Panc1 (cell line): ENCODE results near the gene OR10J1. TPM values are rescaled to one million over a fixed set of nuclear protein-coding genes. Genes with fewer than 3 reads are reported as not detected.

Experiments
- ATAC-seq: fragments of 200-7000 bp; cut with Tn5 transposase; 2 replicates; pipeline ENCODE4 v1.9.1; 2020; ENCODE audit warnings: mild to moderate bottlenecking, moderate library complexity
- BruUV-seq: library from RNA; stranded (reverse); fragments of 400-500 nt; replicated peaks from 2 replicates; lab custom pipeline; 2021; lab: Mats Ljungman, UMichigan
- CTCF ChIA-PET: fragments of 300-600 bp; sonication (Branson Sonifier 250); formaldehyde crosslinking; loops from one replicate; lab custom pipeline; 2022; ENCODE audit warnings: antibody characterized with exemption; lab: Charles Lee
- POLR2A ChIA-PET: fragments of 300-600 bp; sonication (Branson Sonifier 250); formaldehyde crosslinking; loops from one replicate; lab custom pipeline; 2022; ENCODE audit warnings: antibody characterized with exemption; lab: Charles Lee
- DNase-seq: peaks from one replicate; pipeline ENCODE4 v3.0.0-alpha.2; 2010; ENCODE audit warnings: low read depth, low spot score
- H3K27ac ChIP-seq: 2 replicates; pipeline ENCODE4 v1.5.1; 2011; ENCODE audit warnings: mild to moderate bottlenecking, low read length, inconsistent platforms
- H3K27me3 ChIP-seq: fragments of 200-500 bp; sonication (Bioruptor generic); 2 replicates; pipeline ENCODE4 v1.6.0; 2014; ENCODE audit warnings: low read length, inconsistent platforms; ENCODE audit not compliant: control insufficient read depth, insufficient read depth
- H3K36me3 ChIP-seq: fragments of 200-500 bp; sonication (Bioruptor generic); 2 replicates; pipeline ENCODE4 v1.5.1; 2014; ENCODE audit warnings: inconsistent platforms, mild to moderate bottlenecking, low read length, moderate library complexity; ENCODE audit not compliant: control insufficient read depth, insufficient read depth
- H3K4me1 ChIP-seq: 2 replicates; pipeline ENCODE4 v1.5.1; 2011; ENCODE audit warnings: inconsistent platforms, mild to moderate bottlenecking, low read length, moderate library complexity; ENCODE audit not compliant: control insufficient read depth, insufficient read depth
- H3K4me3 ChIP-seq, 2 experiments: 2 replicates each; pipeline ENCODE4 v1.5.1; 2011 to 2012; ENCODE audit warnings: low read depth in 2 of 2, low read length in 2 of 2, mild to moderate bottlenecking in 2 of 2, inconsistent platforms in 1 of 2, moderate library complexity in 1 of 2
- H3K9me3 ChIP-seq: fragments of 200-500 bp; sonication (Bioruptor generic); 2 replicates; pipeline ENCODE4 v1.5.1; 2014; ENCODE audit warnings: low read depth, mild to moderate bottlenecking, inconsistent platforms, low read length, moderate library complexity; ENCODE audit not compliant: control insufficient read depth, insufficient read depth
- CTCF ChIP-seq: fragments of 450-650 bp; IDR thresholded peaks from 2 replicates; pipeline ENCODE4 v1.5.1; 2017; ENCODE audit warnings: mild to moderate bottlenecking
- POLR2AphosphoS5 ChIP-seq: IDR thresholded peaks from 2 replicates; pipeline ENCODE4 v1.6.1; 2012; ENCODE audit warnings: mild to moderate bottlenecking, low read depth, low read length, moderate library complexity
- REST ChIP-seq, 2 experiments: IDR thresholded peaks; 2 replicates each; pipeline ENCODE4 v1.6.1; 2011 to 2012; ENCODE audit warnings: low read depth in 2 of 2, control low read depth in 1 of 2, low read length in 1 of 2, mild to moderate bottlenecking in 1 of 2, moderate library complexity in 1 of 2; ENCODE audit not compliant: insufficient read depth in 1 of 2
- SIN3A ChIP-seq: IDR thresholded peaks from 2 replicates; pipeline ENCODE4 v1.6.1; 2012; ENCODE audit warnings: low read depth, mild to moderate bottlenecking, low read length, moderate library complexity, borderline replicate concordance; ENCODE audit not compliant: insufficient read depth
- TCF7L2 ChIP-seq: IDR thresholded peaks from 2 replicates; pipeline ENCODE4 v1.6.1; 2011; ENCODE audit warnings: mild to moderate bottlenecking, low read depth, low read length, inconsistent platforms
- in situ Hi-C: cut with HindIII; loops from 2 replicates; pipeline ENCODE4 v1.10.0; 2016; ENCODE audit warnings: low sequenced_read_pairs, low pct_unique_long_range_greater_than_20kb
- intact Hi-C: fragments of 100-400 bp; cut with micrococcal nuclease; formaldehyde crosslinking; loops from one replicate; pipeline ENCODE4 v1.10.0; 2022; ENCODE audit not compliant: unreplicated experiment
- total RNA-seq: library from RNA; stranded (reverse); gene quantifications from one replicate; pipeline ENCODE4 v1.2.1, GENCODE V29; 2021; ENCODE audit not compliant: unreplicated experiment

The OR10J1 gene
- total RNA-seq, 1 experiment from 2014 or later, result not detected

- no peak within 1 kb of the TSS for H3K27ac ChIP-seq
- intact Hi-C loops (no loop called here), in situ Hi-C loops (no loop called here)
- TF ChIP-seq POLR2AphosphoS5 (no peak), CTCF (no peak), SIN3A (no peak), REST (IDR thresholded peaks at IDR 0.05; ENCODE audit: insufficient read depth in 1 of 2, low read depth in 2 of 2, low read length in 1 of 2) (no peak), TCF7L2 (no peak)
- H3K9me3 ChIP-seq, result no peaks in the 10 kb centered on the region
- ChIA-PET CTCF (no interaction called here), POLR2A (no interaction called here)
- DNase-seq (no peak), ATAC-seq (no peak)
- H3K4me3 ChIP-seq, result no peak within 1 kb of the TSS
- BruUV-seq, result no TSS peak
- H3K36me3 ChIP-seq, result no peaks in the 10 kb centered on the region
- no peaks in the 10 kb centered on the region for H3K27me3 ChIP-seq
- H3K4me1 ChIP-seq, result no peaks in the 10 kb centered on the region
Measured at GRCh38 chr1:159431904-159432303, 7.6 kb upstream of the OR10J1 start, which contains the start of gene OR10J4. OR10J4 (plus strand) TSS chr1:159432204.

- Histone ChIP-seq H3K4me1 (no peaks in the 10 kb centered on the region), H3K27me3 (no peaks in the 10 kb centered on the region), H3K36me3 (no peaks in the 10 kb centered on the region), H3K9me3 (no peaks in the 10 kb centered on the region), H3K27ac (no peak overlapping the region), H3K4me3 (no peak overlapping the region)
- in situ Hi-C loops, result no loop called here
- TF ChIP-seq POLR2AphosphoS5, result no peak
- CTCF ChIA-PET, result no interaction called here
- intact Hi-C loops, result no loop called here
- ATAC-seq (no peak), DNase-seq (no peak)
- no TSS peak for BruUV-seq
- POLR2A ChIA-PET, result no interaction called here
Measured at GRCh38 chr1:159436469-159436868, 3.1 kb upstream of the OR10J1 start.

- no peak for ATAC-seq
- ChIA-PET CTCF (no interaction called here), POLR2A (no interaction called here)
- H3K27ac ChIP-seq, result no peak overlapping the region
- H3K36me3 ChIP-seq, result no peaks in the 10 kb centered on the region
- DNase-seq, result no peak
- TF ChIP-seq POLR2AphosphoS5 (no peak), REST (IDR thresholded peaks at IDR 0.05; ENCODE audit: insufficient read depth in 1 of 2, low read depth in 2 of 2, low read length in 1 of 2) (no peak), SIN3A (no peak), TCF7L2 (no peak), CTCF (no peak)
- H3K9me3 ChIP-seq, result no peaks in the 10 kb centered on the region
- intact Hi-C loops (no loop called here), in situ Hi-C loops (no loop called here)
- no TSS peak for BruUV-seq
- no peaks in the 10 kb centered on the region for H3K4me1 ChIP-seq
- no peak overlapping the region for H3K4me3 ChIP-seq
- H3K27me3 ChIP-seq, result no peaks in the 10 kb centered on the region
Measured at GRCh38 chr1:159441360-159441759, 1.8 kb downstream of the OR10J1 start.
